ENCODE data around the gene TP73. TPM values are rescaled to one million over a fixed set of nuclear protein-coding genes. Genes with fewer than 3 reads are reported as not detected.

TP73 gene
- total and polyA plus RNA-seq, 11 donors: 0.01 to 0.53 (median 0.15) TPM; not detected in 6

DNA sequence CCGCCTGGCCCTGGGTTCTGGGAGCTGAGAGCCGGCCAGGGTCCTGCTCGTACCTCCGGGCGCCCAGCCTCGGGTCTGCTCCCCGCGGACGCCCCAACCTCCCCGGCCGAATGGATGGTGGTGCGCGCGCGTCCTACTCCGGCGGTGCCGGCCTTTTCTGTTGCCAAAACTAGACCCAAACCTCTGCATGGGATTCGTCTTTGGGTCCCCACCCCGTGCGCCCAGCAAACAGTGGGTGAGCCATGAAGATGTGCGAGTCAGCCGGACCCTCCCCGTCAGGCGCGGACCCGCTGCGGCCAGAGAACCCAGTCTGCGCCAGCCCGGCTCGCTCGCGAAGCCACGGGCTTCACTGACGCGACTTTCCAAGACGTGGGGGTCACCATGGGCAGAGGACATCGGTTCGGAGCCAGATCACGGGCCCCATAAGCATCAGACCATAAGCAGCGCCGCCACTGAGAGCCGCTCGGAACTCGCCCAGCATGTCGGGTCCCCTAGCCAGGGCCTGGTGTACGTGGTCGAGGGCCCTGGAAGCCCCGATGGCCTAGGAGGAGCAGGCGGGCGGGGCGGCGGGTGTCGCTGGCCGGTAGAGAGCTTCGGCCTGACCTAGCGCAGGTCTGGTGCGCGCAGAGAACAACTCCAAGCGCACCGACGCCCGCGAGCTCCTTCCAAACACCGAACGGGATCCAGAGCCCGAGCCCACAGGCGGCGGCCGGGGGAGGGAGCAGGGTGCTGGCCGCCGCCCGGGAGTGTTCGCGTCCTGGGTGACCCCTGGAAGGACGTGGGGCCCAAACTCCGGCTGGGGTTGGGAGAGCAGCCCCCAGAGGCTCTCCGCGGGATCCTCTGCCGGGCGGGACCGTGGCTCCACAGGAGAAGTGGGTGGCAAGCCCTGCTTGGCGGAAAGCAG lies 1.0 kb upstream of the TP73 start:
- no peak overlapping the region for H3K27ac ChIP-seq
- ATAC-seq: no peak
- H3K36me3 ChIP-seq: peaks cover 0 to 18% (median 13%) of the 10 kb centered on the region in 9 donors
- peaks cover 26 to 58% (median 34%) of the 10 kb centered on the region in 9 donors for H3K27me3 ChIP-seq
- H3K4me3 ChIP-seq: peak overlapping the region in 11 of 12 donors; percentile 14 to 98 (median 84)
- peaks cover 6 to 48% (median 30%) of the 10 kb centered on the region in 12 donors for H3K4me1 ChIP-seq
- TF ChIP-seq POLR2A (IDR thresholded peaks at IDR 0.05): no peak
- TF ChIP-seq, protein P1, sequence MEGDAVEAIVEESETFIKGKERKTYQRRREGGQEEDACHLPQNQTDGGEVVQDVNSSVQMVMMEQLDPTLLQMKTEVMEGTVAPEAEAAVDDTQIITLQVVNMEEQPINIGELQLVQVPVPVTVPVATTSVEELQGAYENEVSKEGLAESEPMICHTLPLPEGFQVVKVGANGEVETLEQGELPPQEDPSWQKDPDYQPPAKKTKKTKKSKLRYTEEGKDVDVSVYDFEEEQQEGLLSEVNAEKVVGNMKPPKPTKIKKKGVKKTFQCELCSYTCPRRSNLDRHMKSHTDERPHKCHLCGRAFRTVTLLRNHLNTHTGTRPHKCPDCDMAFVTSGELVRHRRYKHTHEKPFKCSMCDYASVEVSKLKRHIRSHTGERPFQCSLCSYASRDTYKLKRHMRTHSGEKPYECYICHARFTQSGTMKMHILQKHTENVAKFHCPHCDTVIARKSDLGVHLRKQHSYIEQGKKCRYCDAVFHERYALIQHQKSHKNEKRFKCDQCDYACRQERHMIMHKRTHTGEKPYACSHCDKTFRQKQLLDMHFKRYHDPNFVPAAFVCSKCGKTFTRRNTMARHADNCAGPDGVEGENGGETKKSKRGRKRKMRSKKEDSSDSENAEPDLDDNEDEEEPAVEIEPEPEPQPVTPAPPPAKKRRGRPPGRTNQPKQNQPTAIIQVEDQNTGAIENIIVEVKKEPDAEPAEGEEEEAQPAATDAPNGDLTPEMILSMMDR (IDR thresholded peaks at IDR 0.05): no peak
- peak in 2 of 5 donors; percentile 23 to 58 for DNase-seq
- 2 to 13% (median 4%) methylated on average over 16 to 83 of the region's 83 CpGs for WGBS, 4 donors
- no peaks in the 10 kb centered on the region for H3K9me3 ChIP-seq
- intact Hi-C loops (cut with DNase I): no loop called here

DNA sequence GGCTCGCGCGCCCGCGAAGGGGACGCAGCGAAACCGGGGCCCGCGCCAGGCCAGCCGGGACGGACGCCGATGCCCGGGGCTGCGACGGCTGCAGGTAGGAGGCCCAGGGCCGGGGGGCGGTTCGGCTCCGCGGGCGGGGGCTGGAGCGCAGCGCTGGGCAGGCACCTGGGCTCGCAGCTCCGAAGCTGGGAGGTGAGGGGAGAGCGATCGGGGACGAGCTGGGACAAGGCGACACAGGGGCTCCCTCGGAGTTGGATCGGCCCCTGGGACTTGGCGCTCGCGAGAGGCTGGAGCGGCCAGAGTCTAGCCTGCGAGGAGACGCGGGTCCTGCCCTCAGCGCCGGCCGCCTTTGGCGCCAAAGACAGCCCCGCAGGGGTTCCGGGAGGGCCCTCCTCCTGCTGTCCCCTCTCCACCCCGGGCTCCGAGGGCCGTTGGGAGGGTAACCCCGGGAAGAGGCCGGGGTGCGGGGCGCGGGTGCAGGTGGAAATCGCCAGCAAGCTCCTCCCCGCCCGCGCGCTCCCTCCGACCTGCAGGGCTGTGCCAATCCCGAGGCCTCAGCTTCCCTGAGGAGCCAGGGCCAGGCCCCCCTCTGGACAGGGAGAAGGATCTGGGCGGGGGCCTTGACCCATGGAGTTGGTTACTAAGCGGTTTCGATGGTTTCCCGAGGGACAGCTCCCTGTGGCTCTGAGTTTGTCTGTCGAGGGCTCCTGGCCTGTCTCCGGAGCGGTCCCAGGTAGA lies 401 bp downstream of the TP73 start:
- TF ChIP-seq POLR2A (IDR thresholded peaks at IDR 0.05): no peak
- TF ChIP-seq, protein P1 (IDR thresholded peaks at IDR 0.05): no peak
- H3K36me3 ChIP-seq: peaks cover 0 to 3% (median 0%) of the 10 kb centered on the region in 9 donors
- WGBS, 4 donors: 8 to 21% (median 13%) methylated on average over 20 to 68 of the region's 68 CpGs
- no peaks in the 10 kb centered on the region for H3K9me3 ChIP-seq
- no peak for ATAC-seq
- peak overlapping the region in 10 of 12 donors; percentile 17 to 91 (median 46) for H3K4me3 ChIP-seq
- peaks cover 26 to 64% (median 34%) of the 10 kb centered on the region in 9 donors for H3K27me3 ChIP-seq
- peaks cover 6 to 48% (median 30%) of the 10 kb centered on the region in 12 donors for H3K4me1 ChIP-seq
- no peak overlapping the region for H3K27ac ChIP-seq
- peak in 1 of 5 donors; percentile 24 for DNase-seq
- intact Hi-C loops (cut with DNase I): no loop called here

DNA sequence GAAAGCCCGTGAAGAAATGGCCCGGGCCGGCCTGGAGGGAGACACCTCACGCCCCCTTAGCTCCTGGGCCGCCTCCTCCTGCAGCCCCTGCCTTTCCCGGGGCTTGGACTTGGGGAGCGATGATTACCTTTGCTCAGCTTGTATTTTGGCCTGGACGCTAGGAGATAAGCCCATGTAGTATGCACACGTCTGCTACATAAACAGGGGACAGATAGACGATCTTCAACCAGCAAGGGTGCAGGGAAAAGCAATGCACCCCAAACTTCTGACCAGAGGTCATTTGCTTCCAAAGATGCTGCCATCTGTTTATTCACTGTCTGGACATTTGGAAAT lies 936 bp downstream of the TP73 start:
- ATAC-seq (no peak), DNase-seq (no peak)
- H3K36me3 ChIP-seq: no peaks in the 10 kb centered on the region
- intact Hi-C loops (cut with DNase I): no loop called here
- TF ChIP-seq POLR2A (IDR thresholded peaks at IDR 0.05): no peak
- TF ChIP-seq, protein P1 (IDR thresholded peaks at IDR 0.05): no peak
- H3K9me3 ChIP-seq: no peaks in the 10 kb centered on the region
- WGBS, 4 donors: 40 to 58% (median 56%) methylated on average over 9 to 10 of the region's 10 CpGs
- peaks cover 6 to 48% (median 30%) of the 10 kb centered on the region in 12 donors for H3K4me1 ChIP-seq
- no peak overlapping the region for H3K27ac ChIP-seq
- peaks cover 26 to 64% (median 34%) of the 10 kb centered on the region in 9 donors for H3K27me3 ChIP-seq
- peak overlapping the region in 1 of 12 donors; percentile 91 for H3K4me3 ChIP-seq

All from heart left ventricle (tissue), 16 donors.